NCI-H187 treated with DMSO at 0.1 percent for 48 hours (cell line): ENCODE measurements around the gene GATA6.

Experiments used
- DNase-seq: peaks from one replicate; lab custom pipeline; 2025; lab: John Stamatoyannopoulos, UW

The GATA6 gene

DNA sequence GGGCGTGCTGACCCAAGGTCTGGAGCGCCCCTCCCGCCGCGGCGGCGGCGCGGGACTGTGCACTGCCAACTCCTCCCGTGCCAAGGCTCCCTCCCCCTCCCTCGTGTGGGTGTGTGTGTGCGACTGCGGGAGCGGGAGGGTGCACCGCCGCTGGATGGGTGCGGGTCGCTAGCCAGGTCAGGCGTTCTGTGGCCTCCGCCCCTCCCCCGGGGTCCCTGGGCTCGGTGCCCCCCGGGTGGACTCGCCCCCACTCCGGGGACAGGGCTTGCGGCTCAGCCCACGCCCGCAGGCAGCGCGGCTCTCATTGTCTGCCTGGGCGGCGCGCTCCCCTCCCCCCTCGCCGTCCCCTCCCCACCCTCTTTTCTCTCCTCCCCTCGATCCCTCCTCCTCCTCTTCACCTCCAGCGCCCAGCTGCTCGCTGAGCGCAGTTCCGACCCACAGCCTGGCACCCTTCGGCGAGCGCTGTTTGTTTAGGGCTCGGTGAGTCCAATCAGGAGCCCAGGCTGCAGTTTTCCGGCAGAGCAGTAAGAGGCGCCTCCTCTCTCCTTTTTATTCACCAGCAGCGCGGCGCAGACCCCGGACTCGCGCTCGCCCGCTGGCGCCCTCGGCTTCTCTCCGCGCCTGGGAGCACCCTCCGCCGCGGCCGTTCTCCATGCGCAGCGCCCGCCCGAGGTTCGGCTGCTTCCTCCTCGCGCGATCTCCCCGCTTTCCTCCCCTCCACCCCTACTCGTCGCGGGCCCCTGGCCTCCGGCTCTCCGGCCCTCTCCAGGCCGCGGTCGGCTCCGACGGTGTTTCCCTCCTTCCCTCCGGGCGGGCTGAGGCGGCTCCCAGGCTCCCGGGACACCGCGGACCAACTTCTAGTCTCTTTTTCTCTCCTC is at the start of gene GATA6:
TSS of gene GATA6 (plus strand) at position 579 of the 878 bp plus-strand sequence. CDS start 1,556 bp downstream, outside the sequence.
- DNase-seq, result no peak

DNA sequence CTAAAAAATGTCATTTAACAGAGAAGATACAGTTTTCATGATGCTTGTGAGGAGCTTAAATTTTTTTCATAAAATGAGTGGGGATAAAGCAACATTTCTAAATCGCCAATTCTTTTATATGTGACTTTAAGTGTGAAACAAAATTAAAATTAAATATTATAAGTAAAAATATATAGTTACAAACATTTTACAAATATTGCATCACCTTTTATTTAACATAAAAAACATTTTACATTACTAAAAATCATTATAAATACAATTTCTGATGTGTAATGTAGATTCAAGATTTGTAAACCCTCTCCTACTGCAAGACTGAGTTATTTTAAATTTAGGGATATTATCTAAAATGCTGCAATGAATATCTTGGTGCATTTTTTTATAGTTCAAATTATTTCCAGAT is 44.4 kb upstream of the GATA6 start:
- no peak for DNase-seq

DNA sequence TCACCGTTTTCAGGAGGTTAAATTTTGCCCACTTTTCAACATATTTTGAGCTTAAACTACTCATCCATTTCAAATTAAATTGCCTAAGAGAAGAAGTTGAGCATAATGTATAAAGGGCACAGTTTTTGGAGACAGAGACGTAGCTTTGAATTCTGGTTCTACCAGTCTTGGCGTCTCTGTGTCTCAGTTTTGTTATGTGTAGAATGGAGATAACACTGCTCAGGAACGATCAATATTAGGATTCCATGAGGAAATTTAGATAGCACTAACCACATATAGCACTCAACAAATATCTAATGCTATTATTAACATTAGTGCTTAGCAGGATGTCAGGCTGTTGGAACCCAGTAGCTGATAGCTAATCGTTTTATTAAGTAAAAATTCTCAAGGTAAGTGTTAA is 40.4 kb upstream of the GATA6 start:
- no peak for DNase-seq

DNA sequence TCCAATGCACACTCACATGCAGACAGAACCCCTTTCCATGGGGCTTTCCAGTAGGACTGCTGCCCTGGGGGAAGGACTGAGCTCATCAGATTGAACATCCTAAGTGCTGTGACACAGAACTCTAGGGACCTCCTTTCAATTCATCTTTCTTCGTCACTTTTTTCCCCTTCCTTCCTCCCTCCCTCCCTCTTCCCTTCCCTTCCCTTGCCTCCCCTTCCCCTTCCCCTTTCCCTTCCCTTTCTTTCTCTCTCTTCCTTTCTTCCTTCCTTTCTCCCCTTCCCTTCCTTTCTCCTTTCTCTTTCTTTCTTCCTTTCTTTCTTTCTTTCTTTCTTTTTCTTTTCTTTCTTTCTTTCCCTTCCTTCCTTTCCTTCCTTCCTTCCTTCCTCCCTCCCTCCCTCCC is 39.6 kb upstream of the GATA6 start:
- DNase-seq, result no peak

DNA sequence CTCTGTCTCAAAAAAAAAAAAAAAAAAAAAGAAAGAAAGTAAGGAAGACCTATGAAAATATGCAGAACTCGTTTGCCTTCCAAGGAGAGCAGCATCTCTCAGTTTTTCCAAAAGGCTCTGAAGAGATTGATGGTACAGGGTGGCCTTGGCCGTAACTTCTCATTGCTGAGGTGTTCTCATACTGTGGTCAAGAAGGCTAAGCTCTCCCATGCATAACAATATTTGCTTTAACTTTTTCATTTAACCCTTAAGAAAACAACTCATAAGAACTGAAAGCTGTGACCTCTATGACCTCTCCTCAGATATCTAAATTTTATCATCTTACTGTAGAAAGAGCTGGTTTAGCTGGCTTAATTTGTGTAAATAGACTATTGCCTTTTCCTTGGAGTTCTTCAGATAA is 37.1 kb upstream of the GATA6 start:
- DNase-seq, result no peak

DNA sequence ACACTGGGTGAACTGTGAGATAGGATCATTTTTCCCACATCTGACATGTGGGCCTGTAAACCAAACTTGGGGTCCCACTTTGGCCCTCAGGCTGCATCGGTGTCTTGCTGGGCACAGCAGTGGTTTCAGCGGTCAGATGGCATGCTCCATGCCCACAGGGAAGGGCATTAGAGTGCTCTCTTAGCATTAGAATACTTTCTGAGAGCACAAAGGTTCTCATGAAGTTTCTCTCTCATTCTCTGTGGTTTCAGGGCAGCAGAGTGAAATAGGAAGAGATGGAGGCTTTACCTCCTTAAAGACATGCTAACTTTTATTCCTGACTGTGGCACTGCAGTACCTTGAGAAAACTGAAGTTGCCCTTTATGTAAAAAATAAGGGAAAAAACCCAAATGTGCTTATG is 36.6 kb upstream of the GATA6 start:
- DNase-seq, result no peak

DNA sequence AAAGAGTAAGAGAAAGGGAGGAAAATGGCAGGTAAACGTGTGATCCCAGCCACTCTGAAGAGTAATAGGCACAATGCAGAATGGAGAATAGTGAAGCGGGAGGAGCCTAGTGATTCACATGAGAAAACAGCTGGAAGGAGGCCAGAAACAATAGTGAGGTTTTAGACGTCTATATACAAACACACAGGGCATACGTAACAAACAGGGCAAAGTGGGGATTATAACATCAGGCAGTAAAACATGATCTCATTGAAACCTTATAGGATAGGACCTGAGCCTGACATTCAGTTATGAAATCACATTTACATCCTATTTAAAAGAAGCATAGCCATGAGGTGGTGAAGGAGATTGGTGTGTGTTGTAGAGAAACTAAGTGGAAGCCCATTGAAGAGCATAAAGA is 33.0 kb upstream of the GATA6 start:
- no peak for DNase-seq

DNA sequence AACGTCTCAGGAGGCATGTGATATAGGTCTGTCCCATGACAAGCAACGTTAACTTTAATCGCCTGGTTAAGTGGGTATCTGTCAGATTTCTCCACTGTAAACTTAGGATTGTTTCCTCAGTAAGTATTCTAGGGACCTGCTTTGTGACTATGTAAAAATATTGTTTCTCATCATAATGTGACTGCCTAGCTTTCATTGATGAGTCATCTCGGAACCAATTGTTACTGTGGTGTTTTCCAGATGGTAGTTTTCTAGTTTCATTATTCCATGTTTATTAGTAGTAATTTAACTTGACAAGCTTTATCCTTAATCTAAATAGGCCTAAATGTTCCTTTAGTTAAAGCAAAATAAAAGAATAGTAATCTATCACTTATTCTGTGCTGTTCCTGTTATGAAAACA is 28.2 kb upstream of the GATA6 start:
- no peak for DNase-seq

DNA sequence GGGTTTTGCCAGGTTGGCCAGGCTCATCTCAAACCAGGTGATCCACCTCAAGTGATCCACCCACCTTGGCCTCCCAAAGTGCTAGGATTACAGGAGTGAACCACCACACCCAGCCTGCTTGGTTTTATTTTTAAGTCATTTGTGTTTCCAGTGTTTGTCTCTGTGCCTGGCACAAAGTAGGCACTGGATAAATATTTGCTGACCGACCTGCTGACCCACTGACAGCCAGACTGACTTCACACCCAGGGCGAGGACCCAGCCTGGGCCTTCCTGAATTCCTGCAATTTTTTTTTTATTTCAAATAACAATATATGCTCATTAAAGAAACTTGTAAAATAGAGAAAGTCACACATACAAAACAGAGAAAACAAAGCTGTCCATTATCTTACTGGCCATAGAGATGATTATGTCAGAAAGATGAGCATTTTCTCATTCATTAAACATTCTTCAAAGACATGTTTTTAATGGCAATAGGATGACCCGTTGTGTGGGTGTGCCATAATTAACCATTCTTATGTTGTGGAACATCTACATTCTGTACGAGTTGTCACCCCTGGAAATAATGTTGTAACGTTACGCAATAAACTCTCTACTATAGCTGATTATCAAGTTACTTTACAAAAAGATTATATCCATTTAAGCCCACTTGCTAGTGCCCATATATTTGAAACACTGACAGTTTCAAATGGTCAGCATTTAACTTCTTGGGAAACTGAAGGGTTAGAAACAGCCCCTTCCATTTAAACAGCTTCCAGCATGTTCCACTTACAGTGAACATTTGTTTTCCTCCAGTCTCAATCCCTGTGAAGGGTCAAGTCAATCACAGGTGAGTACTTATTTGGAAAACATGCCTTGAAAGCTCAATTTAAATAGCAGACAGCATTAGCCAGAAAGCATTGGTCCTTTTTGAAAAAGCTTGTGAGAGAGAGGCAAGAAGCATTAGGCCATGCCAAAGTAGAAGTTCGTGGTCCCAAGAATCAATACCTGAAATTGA is 25.7 kb upstream of the GATA6 start:
- DNase-seq, result no peak

DNA sequence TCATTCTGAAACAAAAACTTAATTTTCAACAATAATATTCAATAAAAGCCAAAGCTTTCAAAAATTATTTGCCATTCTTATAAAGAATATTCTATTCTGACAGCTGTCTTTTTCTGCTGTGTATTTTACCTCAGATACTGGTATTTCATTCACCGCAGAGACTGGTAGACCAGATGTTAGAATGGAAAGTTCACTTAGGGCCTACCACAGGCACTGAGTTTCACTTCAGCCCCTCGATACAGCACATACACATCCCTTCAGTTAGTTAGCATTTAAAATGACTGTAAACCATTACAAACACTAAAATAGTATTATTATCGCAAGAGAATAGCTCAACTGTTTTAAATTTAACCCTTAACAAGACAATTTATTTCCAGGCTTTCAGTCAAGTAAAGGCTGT is 24.2 kb upstream of the GATA6 start:
- no peak for DNase-seq

DNA sequence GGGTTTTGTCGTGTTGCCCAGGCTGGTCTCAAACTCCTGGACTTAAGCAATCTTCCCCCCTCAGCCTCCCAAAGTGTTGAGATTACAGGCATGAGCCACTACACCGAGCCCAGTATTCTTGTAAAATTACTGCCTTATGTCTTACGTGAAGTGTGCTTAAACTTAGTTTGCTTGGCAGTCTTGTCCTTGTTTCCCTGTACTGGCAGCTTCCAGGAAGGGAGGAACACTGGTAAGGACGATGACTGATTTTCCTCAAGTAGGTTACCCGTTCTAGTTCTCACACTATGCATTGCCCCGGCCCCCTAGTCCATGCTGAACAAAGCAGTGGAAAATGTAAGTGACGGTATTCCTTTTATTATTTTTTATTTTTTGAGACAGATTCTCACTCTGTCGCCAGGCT is 19.7 kb upstream of the GATA6 start:
- DNase-seq, result no peak

DNA sequence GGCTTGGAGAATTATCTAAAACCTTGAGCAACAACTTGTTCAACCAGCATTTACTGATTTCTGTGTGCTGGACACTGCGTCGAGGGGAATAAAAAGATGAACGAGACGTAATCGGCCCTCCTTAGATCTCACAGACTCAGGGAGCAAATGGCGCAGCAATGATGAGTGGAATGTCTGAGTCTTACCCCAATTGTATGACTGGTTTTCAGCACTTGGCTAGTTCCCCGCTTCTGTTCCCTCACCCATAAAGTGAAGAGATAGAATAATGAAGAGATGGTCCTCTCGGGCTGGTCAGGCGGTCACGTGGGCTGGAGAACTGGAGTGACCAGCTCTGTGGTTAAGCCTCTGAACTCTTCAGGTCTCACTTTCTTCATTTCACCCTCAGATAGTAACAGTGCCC is 17.3 kb upstream of the GATA6 start:
- DNase-seq, result no peak

DNA sequence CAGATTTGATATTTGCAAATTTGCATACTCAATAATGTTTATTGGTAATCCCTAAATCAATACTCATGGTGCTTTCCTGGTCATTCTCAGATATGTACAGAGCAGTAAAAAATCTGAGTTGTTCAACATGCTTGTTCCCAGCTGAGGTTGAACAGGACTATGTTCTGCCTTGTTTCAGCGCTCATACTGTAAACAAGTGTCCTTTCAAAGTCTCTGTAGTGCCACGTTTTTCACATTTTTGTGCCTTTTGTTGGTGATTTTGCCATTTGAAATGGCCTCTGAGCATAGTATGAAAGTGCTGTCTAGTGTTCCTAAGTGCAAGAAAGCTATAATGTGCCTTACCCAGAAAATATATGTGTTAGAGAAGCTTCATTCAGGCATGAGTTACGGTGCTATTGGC is 16.0 kb upstream of the GATA6 start:
- no peak for DNase-seq

DNA sequence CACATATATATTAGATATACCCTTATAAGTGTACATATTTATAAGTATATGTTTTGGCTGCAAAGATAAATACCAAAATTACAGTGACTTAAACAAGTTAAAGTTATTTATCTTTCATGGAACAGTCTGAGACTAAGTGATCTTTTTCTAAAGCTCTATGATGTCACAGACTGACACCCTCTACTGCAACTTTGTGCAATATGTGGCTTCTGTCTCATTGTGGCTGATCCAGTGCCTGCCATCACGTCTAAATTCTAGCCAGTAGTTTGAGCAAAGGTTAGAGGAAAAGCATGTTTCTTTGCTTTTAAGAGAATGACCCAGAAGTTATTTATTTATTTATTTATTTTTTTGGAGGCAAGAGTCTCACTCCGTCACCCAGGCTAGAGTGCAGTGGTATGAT is 13.8 kb upstream of the GATA6 start:
- no peak for DNase-seq

DNA sequence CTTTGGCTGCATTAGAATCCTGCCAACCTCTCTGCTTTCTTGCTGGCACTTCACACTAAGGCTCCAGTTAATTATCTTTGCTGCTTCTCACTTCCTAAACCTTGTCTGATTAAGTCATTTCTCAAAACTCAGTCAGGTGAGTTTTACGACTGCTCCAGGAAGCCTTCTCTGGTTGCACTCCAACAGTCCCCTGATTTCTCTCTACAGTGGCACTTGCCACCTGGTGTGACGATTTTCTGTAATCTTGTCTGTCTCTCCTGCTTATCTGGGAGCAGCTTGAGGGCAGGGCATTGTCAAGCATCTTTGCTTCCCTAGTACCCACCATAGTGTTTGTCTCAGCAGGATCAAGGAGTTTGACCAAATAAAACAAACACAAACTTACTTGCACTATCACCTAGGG is 10.4 kb upstream of the GATA6 start:
- no peak for DNase-seq

DNA sequence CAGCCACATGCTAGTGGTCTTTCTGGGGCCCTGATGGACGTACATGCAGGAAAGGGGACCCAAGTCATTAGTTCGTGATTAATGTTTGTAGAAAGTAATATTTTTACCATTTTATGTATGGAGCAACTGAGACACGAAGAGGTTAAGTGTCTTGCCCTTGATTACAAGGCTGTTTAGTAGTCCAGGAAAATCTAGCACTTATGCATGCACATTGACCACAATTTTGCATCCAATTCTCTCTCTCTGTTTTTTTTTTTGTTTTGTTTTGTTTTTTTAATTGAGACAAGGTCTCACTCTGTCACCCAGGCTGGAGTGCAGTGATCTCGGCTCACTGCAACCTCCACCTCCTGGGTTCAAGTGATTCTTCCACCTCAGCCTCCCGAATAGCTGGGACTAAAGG is 8.3 kb upstream of the GATA6 start:
- no peak for DNase-seq

DNA sequence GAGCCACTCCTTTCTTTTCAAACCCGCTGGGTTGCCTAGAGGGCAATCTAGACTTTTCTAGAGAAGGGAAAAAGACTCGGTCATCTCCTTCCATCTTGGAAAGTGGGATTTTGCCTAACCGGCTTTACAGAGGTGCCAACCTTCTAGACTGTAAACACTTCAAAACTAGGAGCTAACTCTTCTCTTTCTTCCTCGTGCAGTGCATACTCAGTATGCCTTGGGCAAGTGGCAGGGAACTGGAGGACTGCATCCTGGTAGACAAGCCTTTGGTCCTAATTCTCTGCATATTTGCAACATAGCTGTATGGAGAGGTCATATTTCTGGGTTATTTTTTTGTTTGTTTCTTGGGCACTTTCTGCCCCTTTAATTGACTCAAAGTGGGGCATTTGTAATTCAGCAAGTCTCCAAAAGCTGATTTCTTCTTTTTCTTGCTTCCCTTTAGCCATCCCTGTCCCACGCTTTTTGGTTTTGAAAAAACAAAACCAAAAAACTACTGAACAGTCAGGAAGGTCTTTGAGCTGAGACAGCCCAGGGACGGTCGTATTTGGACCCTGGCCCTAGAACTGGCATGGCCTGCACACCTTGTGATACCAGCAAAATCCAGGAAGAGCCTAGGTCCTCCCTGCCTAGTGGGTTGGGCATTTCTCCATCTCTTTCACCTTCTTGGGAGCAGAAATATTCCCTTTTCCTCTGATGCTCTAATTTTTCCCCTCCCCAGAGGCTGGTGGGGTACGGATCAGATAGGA is 5.8 kb upstream of the GATA6 start:
- DNase-seq, result no peak

DNA sequence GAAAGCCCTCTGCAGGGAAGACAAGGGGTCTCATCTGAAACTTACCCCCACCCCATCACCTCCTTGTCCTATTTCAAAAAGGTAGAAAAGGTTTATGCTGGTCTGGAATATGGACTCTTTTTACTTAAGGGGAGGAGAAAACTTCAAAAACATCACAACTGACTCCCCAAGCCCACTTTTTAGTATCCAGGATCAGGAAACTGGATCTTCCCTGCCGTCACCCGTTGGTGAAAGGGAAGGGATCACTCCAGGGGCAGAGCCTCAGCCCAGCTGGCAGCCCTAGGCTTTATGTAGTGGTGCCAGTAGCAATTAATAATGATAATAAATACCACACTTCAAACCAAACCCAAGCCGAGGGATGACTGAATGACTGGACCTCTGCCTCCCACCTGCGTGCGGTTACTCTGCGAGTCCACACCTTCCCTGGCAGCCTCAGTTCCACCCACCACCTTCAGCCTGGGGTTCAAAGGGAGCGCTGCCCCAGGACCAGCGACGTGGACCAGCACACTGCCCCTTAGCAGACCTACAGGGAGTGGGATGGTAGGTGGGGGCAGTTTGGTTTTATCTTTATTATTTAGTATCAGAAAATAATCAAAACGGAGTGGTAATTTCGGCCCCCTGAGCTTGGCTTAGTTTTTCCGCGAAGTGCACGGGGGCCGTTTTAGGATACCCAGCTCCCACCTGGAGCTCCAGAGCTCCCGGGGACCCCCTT is 4.9 kb upstream of the GATA6 start:
- DNase-seq, result no peak

DNA sequence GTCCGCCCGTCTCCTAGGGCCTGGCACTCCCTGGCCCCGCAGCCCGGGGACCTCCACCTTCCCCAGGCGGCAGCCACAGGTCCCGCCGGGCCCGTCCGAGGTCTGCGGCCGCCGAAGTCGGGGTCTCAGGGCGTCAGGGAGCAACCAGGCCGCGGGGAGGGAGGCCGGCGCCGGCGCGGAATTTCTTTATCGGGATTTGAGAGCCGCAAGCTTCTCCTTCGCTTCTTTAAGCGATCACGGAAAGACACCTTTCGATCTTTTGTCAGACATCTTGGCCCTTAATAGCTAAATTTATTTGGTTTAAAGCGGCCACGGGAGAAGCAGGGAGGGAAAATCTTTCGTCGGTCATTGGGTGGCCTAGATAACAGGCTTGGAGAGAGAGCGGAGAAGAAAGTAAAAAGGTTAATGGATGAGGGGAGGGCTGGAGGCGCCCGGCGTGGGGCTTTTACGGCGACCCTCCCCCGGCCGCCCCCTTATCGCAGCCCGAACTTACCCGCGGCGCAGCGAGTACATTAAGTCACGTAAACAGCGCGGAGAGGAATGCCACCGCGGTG is 4.3 kb upstream of the GATA6 start:
- no peak for DNase-seq

DNA sequence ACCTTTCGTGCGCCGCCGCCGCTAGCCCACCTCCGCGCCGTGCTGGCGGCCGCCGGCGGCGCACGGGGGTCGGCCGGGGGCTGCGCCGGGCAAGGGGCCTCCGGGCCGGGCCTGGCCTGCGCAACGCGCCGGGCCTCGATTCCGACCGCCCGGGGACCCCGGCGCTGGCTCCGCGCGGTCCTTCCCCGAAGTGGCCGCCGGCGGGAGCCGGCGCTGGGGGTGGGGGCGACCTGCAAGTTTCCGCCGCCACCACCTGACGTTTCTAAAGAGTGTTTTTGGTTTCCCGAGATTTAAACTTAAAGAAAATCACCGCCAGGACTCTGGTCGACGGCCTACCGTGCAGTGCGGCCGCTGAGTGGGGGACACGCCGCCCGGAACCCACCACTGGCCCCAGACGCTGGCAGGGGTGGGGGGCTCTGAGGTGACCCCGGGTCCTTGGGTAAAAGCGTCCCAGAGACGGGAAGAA is 3.8 kb upstream of the GATA6 start:
- DNase-seq, result no peak
